Panc1 (cell line): Measurements from ENCODE around the gene FGGY. TPM values are rescaled to one million over a fixed set of nuclear protein-coding genes. Genes with fewer than 3 reads are reported as not detected.

Experiments used
- ATAC-seq: fragments of 200-7000 bp; cut with Tn5 transposase; 2 replicates; pipeline ENCODE4 v1.9.1; 2020; ENCODE audit warnings: mild to moderate bottlenecking, moderate library complexity
- BruUV-seq: library from RNA; stranded (reverse); fragments of 400-500 nt; replicated peaks from 2 replicates; lab custom pipeline; 2021; lab: Mats Ljungman, UMichigan
- CTCF ChIA-PET: fragments of 300-600 bp; sonication (Branson Sonifier 250); formaldehyde crosslinking; loops from one replicate; lab custom pipeline; 2022; ENCODE audit warnings: antibody characterized with exemption; lab: Charles Lee
- POLR2A ChIA-PET: fragments of 300-600 bp; sonication (Branson Sonifier 250); formaldehyde crosslinking; loops from one replicate; lab custom pipeline; 2022; ENCODE audit warnings: antibody characterized with exemption; lab: Charles Lee
- DNase-seq: peaks from one replicate; pipeline ENCODE4 v3.0.0-alpha.2; 2010; ENCODE audit warnings: low read depth, low spot score
- H3K27ac ChIP-seq: 2 replicates; pipeline ENCODE4 v1.5.1; 2011; ENCODE audit warnings: mild to moderate bottlenecking, low read length, inconsistent platforms
- H3K27me3 ChIP-seq: fragments of 200-500 bp; sonication (Bioruptor generic); 2 replicates; pipeline ENCODE4 v1.6.0; 2014; ENCODE audit warnings: low read length, inconsistent platforms; ENCODE audit not compliant: control insufficient read depth, insufficient read depth
- H3K36me3 ChIP-seq: fragments of 200-500 bp; sonication (Bioruptor generic); 2 replicates; pipeline ENCODE4 v1.5.1; 2014; ENCODE audit warnings: inconsistent platforms, mild to moderate bottlenecking, low read length, moderate library complexity; ENCODE audit not compliant: control insufficient read depth, insufficient read depth
- H3K4me1 ChIP-seq: 2 replicates; pipeline ENCODE4 v1.5.1; 2011; ENCODE audit warnings: inconsistent platforms, mild to moderate bottlenecking, low read length, moderate library complexity; ENCODE audit not compliant: control insufficient read depth, insufficient read depth
- H3K4me3 ChIP-seq, 2 experiments: 2 replicates each; pipeline ENCODE4 v1.5.1; 2011 to 2012; ENCODE audit warnings: low read depth in 2 of 2, low read length in 2 of 2, mild to moderate bottlenecking in 2 of 2, inconsistent platforms in 1 of 2, moderate library complexity in 1 of 2
- H3K9me3 ChIP-seq: fragments of 200-500 bp; sonication (Bioruptor generic); 2 replicates; pipeline ENCODE4 v1.5.1; 2014; ENCODE audit warnings: low read depth, mild to moderate bottlenecking, inconsistent platforms, low read length, moderate library complexity; ENCODE audit not compliant: control insufficient read depth, insufficient read depth
- CTCF ChIP-seq: fragments of 450-650 bp; IDR thresholded peaks from 2 replicates; pipeline ENCODE4 v1.5.1; 2017; ENCODE audit warnings: mild to moderate bottlenecking
- POLR2AphosphoS5 ChIP-seq: IDR thresholded peaks from 2 replicates; pipeline ENCODE4 v1.6.1; 2012; ENCODE audit warnings: mild to moderate bottlenecking, low read depth, low read length, moderate library complexity
- REST ChIP-seq, 2 experiments: IDR thresholded peaks; 2 replicates each; pipeline ENCODE4 v1.6.1; 2011 to 2012; ENCODE audit warnings: low read depth in 2 of 2, control low read depth in 1 of 2, low read length in 1 of 2, mild to moderate bottlenecking in 1 of 2, moderate library complexity in 1 of 2; ENCODE audit not compliant: insufficient read depth in 1 of 2
- SIN3A ChIP-seq: IDR thresholded peaks from 2 replicates; pipeline ENCODE4 v1.6.1; 2012; ENCODE audit warnings: low read depth, mild to moderate bottlenecking, low read length, moderate library complexity, borderline replicate concordance; ENCODE audit not compliant: insufficient read depth
- TCF7L2 ChIP-seq: IDR thresholded peaks from 2 replicates; pipeline ENCODE4 v1.6.1; 2011; ENCODE audit warnings: mild to moderate bottlenecking, low read depth, low read length, inconsistent platforms
- in situ Hi-C: cut with HindIII; loops from 2 replicates; pipeline ENCODE4 v1.10.0; 2016; ENCODE audit warnings: low sequenced_read_pairs, low pct_unique_long_range_greater_than_20kb
- intact Hi-C: fragments of 100-400 bp; cut with micrococcal nuclease; formaldehyde crosslinking; loops from one replicate; pipeline ENCODE4 v1.10.0; 2022; ENCODE audit not compliant: unreplicated experiment
- total RNA-seq: library from RNA; stranded (reverse); gene quantifications from one replicate; pipeline ENCODE4 v1.2.1, GENCODE V29; 2021; ENCODE audit not compliant: unreplicated experiment

FGGY gene
- total RNA-seq, 1 experiment from 2014 or later, result 15.5 TPM

- DNase-seq (no peak), ATAC-seq (no peak)
- CTCF ChIA-PET, result no interaction called here
- no peak overlapping the region for H3K4me3 ChIP-seq
- no TSS peak for BruUV-seq
- in situ Hi-C loops, result no loop called here
- no peak overlapping the region for H3K27ac ChIP-seq
- no peak for TF ChIP-seq POLR2AphosphoS5
- TF ChIP-seq TCF7L2, result no peak
- TF ChIP-seq SIN3A, result no peak
- no peak for TF ChIP-seq CTCF
- TF ChIP-seq REST (IDR thresholded peaks at IDR 0.05; ENCODE audit: insufficient read depth in 1 of 2, low read depth in 2 of 2, low read length in 1 of 2), result no peak
- no peaks in the 10 kb centered on the region for H3K4me1 ChIP-seq
- POLR2A ChIA-PET, result interaction anchor here (0.6 kb wide), 1 partner anchor 9 kb away, joined by 11 read pairs; no protein-coding TSS in a partner anchor
- H3K9me3 ChIP-seq, result no peaks in the 10 kb centered on the region
- no peaks in the 10 kb centered on the region for H3K36me3 ChIP-seq
- intact Hi-C loops, result loop anchor here (5.0 kb wide), 1 partner anchor 132 kb away; no protein-coding TSS in a partner anchor
- H3K27me3 ChIP-seq, result no peaks in the 10 kb centered on the region
Observed at GRCh38 chr1:59739111-59739510, 442.2 kb downstream of the FGGY start.

GRCh38 chr1:59742526-59742925 is 445.6 kb downstream of the FGGY start:
- no peaks in the 10 kb centered on the region for H3K4me1 ChIP-seq
- H3K27ac ChIP-seq, result no peak overlapping the region
- in situ Hi-C loops, result no loop called here
- TF ChIP-seq TCF7L2, result no peak
- no peak for TF ChIP-seq CTCF
- no peak for TF ChIP-seq POLR2AphosphoS5
- H3K9me3 ChIP-seq, result no peaks in the 10 kb centered on the region
- intact Hi-C loops, result no loop called here
- H3K27me3 ChIP-seq, result no peaks in the 10 kb centered on the region
- ATAC-seq (no peak), DNase-seq (no peak)
- H3K36me3 ChIP-seq, result no peaks in the 10 kb centered on the region
- BruUV-seq, result no TSS peak
- ChIA-PET CTCF (interaction anchor here (0.7 kb wide), 1 partner anchor 17 kb away, joined by 8 read pairs; no protein-coding TSS in a partner anchor), POLR2A (no interaction called here)
- H3K4me3 ChIP-seq, result no peak overlapping the region
